ENCODE data around the gene UNC80.

Gene UNC80

DNA sequence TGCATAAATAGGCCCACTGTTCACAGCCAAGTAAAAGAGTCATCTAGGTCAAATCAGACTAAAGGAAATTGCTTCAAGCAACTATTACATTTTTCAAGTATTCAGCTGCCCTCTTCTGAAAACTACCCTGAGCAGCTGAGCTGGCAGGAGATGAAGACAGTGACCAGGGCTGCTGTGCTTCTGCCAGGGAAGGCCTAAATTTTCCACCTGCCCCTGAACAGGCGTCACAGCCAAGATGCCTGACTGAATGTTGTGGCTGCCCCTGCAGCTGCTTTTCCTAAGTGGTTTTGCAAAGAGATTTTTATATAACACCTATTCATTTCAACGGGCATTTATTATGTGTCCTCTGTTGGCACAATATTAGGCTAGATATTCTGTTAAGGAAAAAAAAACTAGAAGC, 134.1 kb downstream of the UNC80 start:
- TF ChIP-seq, protein P1, sequence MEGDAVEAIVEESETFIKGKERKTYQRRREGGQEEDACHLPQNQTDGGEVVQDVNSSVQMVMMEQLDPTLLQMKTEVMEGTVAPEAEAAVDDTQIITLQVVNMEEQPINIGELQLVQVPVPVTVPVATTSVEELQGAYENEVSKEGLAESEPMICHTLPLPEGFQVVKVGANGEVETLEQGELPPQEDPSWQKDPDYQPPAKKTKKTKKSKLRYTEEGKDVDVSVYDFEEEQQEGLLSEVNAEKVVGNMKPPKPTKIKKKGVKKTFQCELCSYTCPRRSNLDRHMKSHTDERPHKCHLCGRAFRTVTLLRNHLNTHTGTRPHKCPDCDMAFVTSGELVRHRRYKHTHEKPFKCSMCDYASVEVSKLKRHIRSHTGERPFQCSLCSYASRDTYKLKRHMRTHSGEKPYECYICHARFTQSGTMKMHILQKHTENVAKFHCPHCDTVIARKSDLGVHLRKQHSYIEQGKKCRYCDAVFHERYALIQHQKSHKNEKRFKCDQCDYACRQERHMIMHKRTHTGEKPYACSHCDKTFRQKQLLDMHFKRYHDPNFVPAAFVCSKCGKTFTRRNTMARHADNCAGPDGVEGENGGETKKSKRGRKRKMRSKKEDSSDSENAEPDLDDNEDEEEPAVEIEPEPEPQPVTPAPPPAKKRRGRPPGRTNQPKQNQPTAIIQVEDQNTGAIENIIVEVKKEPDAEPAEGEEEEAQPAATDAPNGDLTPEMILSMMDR (conservative IDR thresholded peaks at IDR 0.05; ENCODE audit: low read depth, low read length), result no peak
- Histone ChIP-seq H3K27me3 (ENCODE audit: insufficient read depth, low read depth) (no peaks in the 10 kb centered on the region), H3K9ac (no peak overlapping the region)

GRCh38 chr2:209907746-209908145, 136.1 kb downstream of the UNC80 start:
- H3K27me3 ChIP-seq (ENCODE audit: insufficient read depth, low read depth), result no peaks in the 10 kb centered on the region
- no peak overlapping the region for H2AFZ ChIP-seq (ENCODE audit: low read depth)
- H3K4me1 ChIP-seq (ENCODE audit: low read depth, poor library complexity, severe bottlenecking), result no peaks in the 10 kb centered on the region
- no peak overlapping the region for H3K9ac ChIP-seq
- H3K4me3 ChIP-seq (IDR thresholded peaks at IDR 0.05; ENCODE audit: insufficient read depth, low read depth, low read length), result no peak overlapping the region
- H3K27ac ChIP-seq, result no peak overlapping the region
- H3K4me2 ChIP-seq, result no peak overlapping the region
- H3K79me2 ChIP-seq (ENCODE audit: insufficient read depth, low read depth), result no peaks in the 10 kb centered on the region
- TF ChIP-seq, protein P1 (conservative IDR thresholded peaks at IDR 0.05; ENCODE audit: low read depth, low read length), result no peak
- H3K36me3 ChIP-seq (ENCODE audit: insufficient read depth), result no peaks in the 10 kb centered on the region
- no peaks in the 10 kb centered on the region for H4K20me1 ChIP-seq (ENCODE audit: insufficient read depth)

More for the DNA sequence above, 134.1 kb downstream of the UNC80 start:
- no peaks in the 10 kb centered on the region for H3K36me3 ChIP-seq (ENCODE audit: insufficient read depth)
- H3K4me3 ChIP-seq (IDR thresholded peaks at IDR 0.05; ENCODE audit: insufficient read depth, low read depth, low read length), result no peak overlapping the region
- H3K79me2 ChIP-seq (ENCODE audit: insufficient read depth, low read depth), result no peaks in the 10 kb centered on the region
- H3K27ac ChIP-seq, result no peak overlapping the region
- no peak overlapping the region for H2AFZ ChIP-seq (ENCODE audit: low read depth)
- no peaks in the 10 kb centered on the region for H3K4me1 ChIP-seq (ENCODE audit: low read depth, poor library complexity, severe bottlenecking)
- no peak overlapping the region for H3K4me2 ChIP-seq
- no peaks in the 10 kb centered on the region for H4K20me1 ChIP-seq (ENCODE audit: insufficient read depth)

- Histone ChIP-seq H3K36me3 (ENCODE audit: insufficient read depth) (no peaks in the 10 kb centered on the region), H4K20me1 (ENCODE audit: insufficient read depth) (no peaks in the 10 kb centered on the region), H3K4me3 (IDR thresholded peaks at IDR 0.05; ENCODE audit: insufficient read depth, low read depth, low read length) (no peak overlapping the region), H3K9ac (no peak overlapping the region), H3K4me1 (ENCODE audit: low read depth, poor library complexity, severe bottlenecking) (no peaks in the 10 kb centered on the region), H3K27ac (no peak overlapping the region), H3K79me2 (ENCODE audit: insufficient read depth, low read depth) (no peaks in the 10 kb centered on the region), H3K27me3 (ENCODE audit: insufficient read depth, low read depth) (no peaks in the 10 kb centered on the region), H2AFZ (ENCODE audit: low read depth) (no peak overlapping the region), H3K4me2 (no peak overlapping the region)
- TF ChIP-seq, protein P1 (conservative IDR thresholded peaks at IDR 0.05; ENCODE audit: low read depth, low read length), result no peak
Measured at GRCh38 chr2:209908511-209908910, 136.9 kb downstream of the UNC80 start.

GRCh38 chr2:209911486-209911885, 139.9 kb downstream of the UNC80 start:
- H3K79me2 ChIP-seq (ENCODE audit: insufficient read depth, low read depth), result no peaks in the 10 kb centered on the region
- H2AFZ ChIP-seq (ENCODE audit: low read depth), result no peak overlapping the region
- H3K4me2 ChIP-seq, result no peak overlapping the region
- H3K36me3 ChIP-seq (ENCODE audit: insufficient read depth), result no peaks in the 10 kb centered on the region
- no peak overlapping the region for H3K4me3 ChIP-seq (IDR thresholded peaks at IDR 0.05; ENCODE audit: insufficient read depth, low read depth, low read length)
- TF ChIP-seq, protein P1 (conservative IDR thresholded peaks at IDR 0.05; ENCODE audit: low read depth, low read length), result no peak
- no peaks in the 10 kb centered on the region for H4K20me1 ChIP-seq (ENCODE audit: insufficient read depth)
- H3K27me3 ChIP-seq (ENCODE audit: insufficient read depth, low read depth), result no peaks in the 10 kb centered on the region
- H3K9ac ChIP-seq, result no peak overlapping the region
- no peak overlapping the region for H3K27ac ChIP-seq
- no peaks in the 10 kb centered on the region for H3K4me1 ChIP-seq (ENCODE audit: low read depth, poor library complexity, severe bottlenecking)
